ENCODE results near the gene TBC1D22A. TPM values are rescaled to one million over a fixed set of nuclear protein-coding genes. Genes with fewer than 3 reads are reported as not detected.

Gene TBC1D22A
- total and polyA plus RNA-seq, 8 donors: 14.4 to 33.5 (median 15.7) TPM

GRCh38 chr22:47205081-47205491 is 442.6 kb downstream of the TBC1D22A start:
- Histone ChIP-seq H3K27ac (no peak overlapping the region), H3K27me3 (peaks cover 0 to 23% of the 10 kb centered on the region in 2 donors), H3K9me3 (no peaks in the 10 kb centered on the region), H3K4me1 (no peaks in the 10 kb centered on the region), H3K36me3 (no peaks in the 10 kb centered on the region), H3K4me3 (no peak overlapping the region)
- intact Hi-C loops (cut with DNase I): no loop called here
- no peak for DNase-seq
- no peak for ATAC-seq
- TF ChIP-seq, protein P1, sequence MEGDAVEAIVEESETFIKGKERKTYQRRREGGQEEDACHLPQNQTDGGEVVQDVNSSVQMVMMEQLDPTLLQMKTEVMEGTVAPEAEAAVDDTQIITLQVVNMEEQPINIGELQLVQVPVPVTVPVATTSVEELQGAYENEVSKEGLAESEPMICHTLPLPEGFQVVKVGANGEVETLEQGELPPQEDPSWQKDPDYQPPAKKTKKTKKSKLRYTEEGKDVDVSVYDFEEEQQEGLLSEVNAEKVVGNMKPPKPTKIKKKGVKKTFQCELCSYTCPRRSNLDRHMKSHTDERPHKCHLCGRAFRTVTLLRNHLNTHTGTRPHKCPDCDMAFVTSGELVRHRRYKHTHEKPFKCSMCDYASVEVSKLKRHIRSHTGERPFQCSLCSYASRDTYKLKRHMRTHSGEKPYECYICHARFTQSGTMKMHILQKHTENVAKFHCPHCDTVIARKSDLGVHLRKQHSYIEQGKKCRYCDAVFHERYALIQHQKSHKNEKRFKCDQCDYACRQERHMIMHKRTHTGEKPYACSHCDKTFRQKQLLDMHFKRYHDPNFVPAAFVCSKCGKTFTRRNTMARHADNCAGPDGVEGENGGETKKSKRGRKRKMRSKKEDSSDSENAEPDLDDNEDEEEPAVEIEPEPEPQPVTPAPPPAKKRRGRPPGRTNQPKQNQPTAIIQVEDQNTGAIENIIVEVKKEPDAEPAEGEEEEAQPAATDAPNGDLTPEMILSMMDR (IDR thresholded peaks at IDR 0.05): no peak

DNA sequence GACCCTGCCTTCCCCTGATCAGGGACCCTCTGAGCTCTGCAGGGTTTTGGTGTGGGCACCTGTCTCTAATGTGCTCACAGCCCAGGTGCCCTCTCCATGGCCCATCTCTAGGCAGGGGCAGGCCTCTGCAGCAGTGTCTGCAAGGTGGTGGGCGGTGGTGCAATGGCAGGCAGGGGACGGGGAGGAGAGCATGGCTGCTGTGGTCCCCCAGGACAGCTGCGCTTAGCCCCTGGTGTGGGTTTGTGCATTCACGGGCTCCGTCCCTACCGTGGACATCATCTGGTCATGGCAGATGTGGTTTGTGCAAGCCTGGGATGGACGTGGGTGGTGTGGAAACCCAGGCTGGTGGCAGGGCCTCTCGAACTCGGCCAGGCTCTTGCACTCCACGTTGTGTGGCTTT is 443.1 kb downstream of the TBC1D22A start:
- DNase-seq: peak in 1 of 4 donors; percentile 44
- H3K4me3 ChIP-seq: no peak overlapping the region
- intact Hi-C loops (cut with DNase I): no loop called here
- H3K9me3 ChIP-seq: no peaks in the 10 kb centered on the region
- no peak for ATAC-seq
- H3K27me3 ChIP-seq: peaks cover 0 to 23% of the 10 kb centered on the region in 2 donors
- H3K4me1 ChIP-seq: no peaks in the 10 kb centered on the region
- H3K27ac ChIP-seq: no peak overlapping the region
- TF ChIP-seq, protein P1 (IDR thresholded peaks at IDR 0.05): no peak
- no peaks in the 10 kb centered on the region for H3K36me3 ChIP-seq

DNA sequence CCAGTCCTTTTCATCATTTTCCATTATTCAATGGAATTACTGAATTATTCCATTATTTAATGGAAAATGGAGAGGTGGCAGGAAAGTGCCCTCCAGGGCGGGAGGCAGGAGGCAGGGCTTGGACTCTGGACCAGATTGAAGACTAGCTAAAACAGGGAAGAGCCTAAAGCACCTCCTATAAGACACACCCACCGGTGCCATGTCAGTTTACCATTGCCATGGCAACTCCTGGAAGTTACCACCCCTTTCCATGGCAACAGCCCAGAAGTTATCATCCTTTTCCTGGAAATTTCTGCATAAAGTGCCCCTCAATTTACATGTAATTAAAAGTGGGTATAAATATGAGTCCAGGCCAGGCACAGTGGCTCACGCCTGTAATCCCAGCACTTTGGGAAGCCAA is 443.7 kb downstream of the TBC1D22A start:
- H3K27me3 ChIP-seq: peaks cover 0 to 23% of the 10 kb centered on the region in 2 donors
- no peak overlapping the region for H3K27ac ChIP-seq
- intact Hi-C loops (cut with DNase I): no loop called here
- ATAC-seq (no peak), DNase-seq (no peak)
- H3K36me3 ChIP-seq: no peaks in the 10 kb centered on the region
- TF ChIP-seq, protein P1 (IDR thresholded peaks at IDR 0.05): no peak
- no peaks in the 10 kb centered on the region for H3K9me3 ChIP-seq
- H3K4me1 ChIP-seq: no peaks in the 10 kb centered on the region
- H3K4me3 ChIP-seq: no peak overlapping the region

DNA sequence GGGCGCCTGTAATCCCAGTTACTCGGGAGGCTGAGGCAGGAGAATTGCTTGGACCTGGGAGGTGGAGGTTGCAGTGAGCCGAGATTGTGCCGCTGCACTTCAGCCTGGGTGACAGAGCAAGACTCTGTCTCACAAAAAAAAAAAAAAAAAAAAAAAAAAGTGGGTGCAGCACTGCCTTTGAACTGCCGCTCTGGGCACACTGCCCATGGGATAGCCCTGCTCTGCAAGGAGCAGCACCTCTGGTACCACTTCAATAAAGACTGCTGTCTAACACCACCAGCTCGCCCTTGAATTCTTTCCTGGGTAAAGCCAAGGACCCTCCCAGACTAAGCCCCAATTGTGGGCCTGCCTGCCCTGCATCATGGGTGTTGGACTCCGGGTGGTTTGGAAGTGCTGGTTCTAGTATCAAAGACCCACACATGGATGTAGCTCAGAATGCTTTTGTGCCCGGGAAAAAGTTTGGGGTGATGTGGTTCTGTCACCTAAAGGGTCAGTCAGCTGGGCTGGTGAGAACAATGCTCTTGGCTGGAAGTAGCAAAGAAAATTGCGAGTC is 444.3 kb downstream of the TBC1D22A start:
- TF ChIP-seq, protein P1 (IDR thresholded peaks at IDR 0.05): no peak
- intact Hi-C loops (cut with DNase I): no loop called here
- no peak for ATAC-seq
- Histone ChIP-seq H3K27me3 (peaks cover 0 to 23% of the 10 kb centered on the region in 2 donors), H3K9me3 (no peaks in the 10 kb centered on the region), H3K4me3 (no peak overlapping the region), H3K36me3 (no peaks in the 10 kb centered on the region), H3K4me1 (no peaks in the 10 kb centered on the region), H3K27ac (no peak overlapping the region)
- DNase-seq: no peak

DNA sequence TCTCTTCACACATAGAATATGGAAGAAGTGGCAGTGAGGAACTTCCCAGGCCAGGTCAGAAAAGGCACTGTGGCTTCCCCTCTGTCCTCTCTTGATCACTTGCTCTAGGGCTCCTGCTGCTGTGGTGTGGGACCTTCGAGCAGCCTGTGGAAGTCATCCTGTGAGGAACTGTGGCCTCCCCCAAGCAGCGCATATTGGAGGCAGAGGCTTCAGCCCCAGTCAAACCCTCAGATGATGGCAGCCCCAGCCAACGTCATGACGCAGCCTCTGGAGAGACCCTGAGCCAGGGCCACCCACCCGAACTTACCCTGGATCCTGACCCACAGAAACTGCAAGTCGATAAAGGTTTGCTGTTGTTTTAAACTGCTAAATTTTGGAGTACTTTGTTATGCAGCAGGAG is 444.9 kb downstream of the TBC1D22A start:
- Histone ChIP-seq H3K36me3 (no peaks in the 10 kb centered on the region), H3K4me3 (no peak overlapping the region), H3K4me1 (no peaks in the 10 kb centered on the region), H3K27ac (no peak overlapping the region), H3K9me3 (no peaks in the 10 kb centered on the region), H3K27me3 (peaks cover 0 to 23% of the 10 kb centered on the region in 2 donors)
- ATAC-seq: no peak
- peak in 1 of 4 donors; percentile 24 for DNase-seq
- intact Hi-C loops (cut with DNase I): no loop called here
- TF ChIP-seq, protein P1 (IDR thresholded peaks at IDR 0.05): no peak

Data from left lung (tissue), 10 donors.